Neural cell (in vitro differentiated cells): ENCODE data around the gene ZC3H7B. TPM values are rescaled to one million over a fixed set of nuclear protein-coding genes. Genes with fewer than 3 reads are reported as not detected.

Experiments used
- H2AFZ ChIP-seq: fragments of 200-600, 300-800 bp; sonication (generic), shearing (Covaris generic); 2 replicates; pipeline ENCODE4 v1.6.0; 2014; ENCODE audit warnings: low read depth, mild to moderate bottlenecking, antibody characterized with exemption, low read length, moderate library complexity
- H3F3A ChIP-seq: fragments of 200-600 bp; shearing (Covaris generic); 2 replicates; pipeline ENCODE4 v1.6.1; 2016; ENCODE audit warnings: mild to moderate bottlenecking, moderate library complexity, mixed read lengths, antibody characterized with exemption, low read length; ENCODE audit not compliant: insufficient read depth, poor library complexity, severe bottlenecking
- H3K27ac ChIP-seq: fragments of 200-600, 300-800 bp; sonication (generic), shearing (Covaris generic); 2 replicates; pipeline ENCODE4 v1.5.1; 2014; ENCODE audit warnings: mild to moderate bottlenecking, low read length, moderate library complexity
- H3K27me3 ChIP-seq: fragments of 300-800, 200-600 bp; sonication (generic), shearing (Covaris generic); 2 replicates; pipeline ENCODE4 v1.6.0; 2014; ENCODE audit warnings: mild to moderate bottlenecking, low read depth, low read length, moderate library complexity; ENCODE audit not compliant: insufficient read depth
- H3K36me3 ChIP-seq: fragments of 300-800, 200-600 bp; sonication (generic), shearing (Covaris generic); 2 replicates; pipeline ENCODE4 v1.5.1; 2014; ENCODE audit warnings: mild to moderate bottlenecking, antibody characterized with exemption, low read length, moderate library complexity; ENCODE audit not compliant: insufficient read depth
- H3K4me2 ChIP-seq: fragments of 300-800, 200-600 bp; sonication (generic), shearing (Covaris generic); 2 replicates; pipeline ENCODE4 v1.6.0; 2014; ENCODE audit warnings: mild to moderate bottlenecking, low read length
- H3K4me3 ChIP-seq: fragments of 300-800, 200-600 bp; sonication (generic), shearing (Covaris generic); 2 replicates; pipeline ENCODE4 v1.5.1; 2014; ENCODE audit warnings: mild to moderate bottlenecking, low read length, moderate library complexity
- H3K79me2 ChIP-seq: fragments of 200-600 bp; shearing (Covaris generic); replicated peaks from 2 replicates; pipeline ENCODE4 v1.6.0; 2014; ENCODE audit warnings: mild to moderate bottlenecking, low read length, moderate library complexity; ENCODE audit not compliant: insufficient read depth
- H3K9ac ChIP-seq: fragments of 300-800, 200-600 bp; sonication (generic), shearing (Covaris generic); 2 replicates; pipeline ENCODE4 v1.6.1; 2016; ENCODE audit warnings: mild to moderate bottlenecking, low read length, mixed read lengths
- H3K9me2 ChIP-seq: fragments of 200-600 bp; shearing (Covaris generic); 2 replicates; pipeline ENCODE4 v1.6.1; 2016; ENCODE audit warnings: mild to moderate bottlenecking, low read length, mixed read lengths; ENCODE audit not compliant: insufficient read depth
- H3K9me3 ChIP-seq: fragments of 200-600, 300-800 bp; sonication (generic), shearing (Covaris generic); 2 replicates; pipeline ENCODE4 v1.6.1; 2016; ENCODE audit warnings: mild to moderate bottlenecking, mixed run types, low read length, moderate library complexity, mixed read lengths
- H4K20me1 ChIP-seq: fragments of 200-600 bp; shearing (Covaris generic); 2 replicates; pipeline ENCODE4 v1.6.1; 2016; ENCODE audit warnings: mild to moderate bottlenecking, mixed run types; ENCODE audit not compliant: insufficient read depth
- EP300 ChIP-seq: fragments of 450-650 bp; conservative IDR thresholded peaks from 2 replicates; pipeline ENCODE4 v1.6.1; 2014; ENCODE audit warnings: antibody characterized with exemption, mild to moderate bottlenecking, moderate library complexity; ENCODE audit not compliant: poor library complexity, severe bottlenecking
- EZH2 ChIP-seq: fragments of 200-600, 300-800 bp; shearing (Covaris generic), sonication (generic); IDR thresholded peaks from 2 replicates; pipeline ENCODE4 v1.6.1; 2014; ENCODE audit warnings: antibody characterized with exemption, low read length, borderline replicate concordance, mild to moderate bottlenecking; ENCODE audit not compliant: insufficient read depth, poor library complexity, severe bottlenecking
- MXI1 ChIP-seq: fragments of 450-650 bp; conservative IDR thresholded peaks from 2 replicates; pipeline ENCODE4 v1.6.1; 2014; ENCODE audit warnings: antibody characterized with exemption, mild to moderate bottlenecking; ENCODE audit not compliant: poor library complexity, severe bottlenecking
- POLR2AphosphoS5 ChIP-seq: IDR thresholded peaks from 2 replicates; pipeline ENCODE4 v1.6.1; 2012
- RAD21 ChIP-seq: fragments of 450-650 bp; conservative IDR thresholded peaks from 2 replicates; pipeline ENCODE4 v1.6.1; 2014; ENCODE audit warnings: antibody characterized with exemption, mild to moderate bottlenecking, moderate library complexity
- SMC3 ChIP-seq: fragments of 450-650 bp; conservative IDR thresholded peaks from 2 replicates; pipeline ENCODE4 v1.6.1; 2014; ENCODE audit warnings: antibody characterized with exemption, mild to moderate bottlenecking, moderate library complexity; ENCODE audit not compliant: poor library complexity
- TAF1 ChIP-seq: IDR thresholded peaks from 2 replicates; pipeline ENCODE4 v1.6.1; 2012; ENCODE audit warnings: low read depth
- polyA plus RNA-seq: library from polyadenylated mRNA; depleted of rRNA; stranded (reverse); fragments of >200 nt; gene quantifications from 2 replicates; pipeline ENCODE4 v1.2.3, GENCODE V29; 2014
- TF ChIP-seq, protein P1 (sequence below): fragments of 450-650 bp; IDR thresholded peaks from 2 replicates; pipeline ENCODE4 v1.5.1; 2014; ENCODE audit warnings: antibody characterized with exemption, mild to moderate bottlenecking, moderate library complexity; ENCODE audit not compliant: poor library complexity, severe bottlenecking
- TF ChIP-seq, protein P2 (sequence below): IDR thresholded peaks from 2 replicates; pipeline ENCODE4 v1.6.1; 2012; ENCODE audit warnings: borderline replicate concordance

Gene ZC3H7B
- polyA plus RNA-seq, 1 donor from 2014 or later = 34.6 TPM

DNA sequence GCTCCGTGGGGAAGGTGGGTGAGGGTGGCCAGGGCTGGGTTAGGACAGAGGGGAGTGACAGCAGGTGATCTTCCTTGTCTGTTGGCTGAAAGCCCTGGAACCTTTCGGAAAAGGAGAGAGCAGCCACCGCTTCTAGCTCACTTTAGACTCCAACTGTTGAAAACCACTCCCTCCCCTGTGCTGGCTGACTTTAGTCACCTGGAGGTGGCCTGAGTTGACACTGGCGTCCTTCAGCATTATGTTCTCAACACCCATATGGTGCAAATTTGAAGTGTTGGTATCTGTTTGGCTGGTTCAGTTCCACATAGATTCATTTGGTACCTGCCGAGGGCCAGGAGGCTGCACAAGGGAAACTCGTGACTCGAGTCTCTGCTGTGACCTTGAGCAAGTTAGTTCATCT lies 28.8 kb downstream of the ZC3H7B start:
- H4K20me1 ChIP-seq = no peaks in the 10 kb centered on the region
- no peak overlapping the region for H3K4me2 ChIP-seq
- no peak overlapping the region for H2AFZ ChIP-seq
- no peaks in the 10 kb centered on the region for H3K79me2 ChIP-seq
- H3K27me3 ChIP-seq = no peaks in the 10 kb centered on the region
- no peak overlapping the region for H3K4me3 ChIP-seq
- no peaks in the 10 kb centered on the region for H3K9me3 ChIP-seq
- no peak overlapping the region for H3K27ac ChIP-seq
- no peaks in the 10 kb centered on the region for H3K9me2 ChIP-seq
- TF ChIP-seq, protein P1, sequence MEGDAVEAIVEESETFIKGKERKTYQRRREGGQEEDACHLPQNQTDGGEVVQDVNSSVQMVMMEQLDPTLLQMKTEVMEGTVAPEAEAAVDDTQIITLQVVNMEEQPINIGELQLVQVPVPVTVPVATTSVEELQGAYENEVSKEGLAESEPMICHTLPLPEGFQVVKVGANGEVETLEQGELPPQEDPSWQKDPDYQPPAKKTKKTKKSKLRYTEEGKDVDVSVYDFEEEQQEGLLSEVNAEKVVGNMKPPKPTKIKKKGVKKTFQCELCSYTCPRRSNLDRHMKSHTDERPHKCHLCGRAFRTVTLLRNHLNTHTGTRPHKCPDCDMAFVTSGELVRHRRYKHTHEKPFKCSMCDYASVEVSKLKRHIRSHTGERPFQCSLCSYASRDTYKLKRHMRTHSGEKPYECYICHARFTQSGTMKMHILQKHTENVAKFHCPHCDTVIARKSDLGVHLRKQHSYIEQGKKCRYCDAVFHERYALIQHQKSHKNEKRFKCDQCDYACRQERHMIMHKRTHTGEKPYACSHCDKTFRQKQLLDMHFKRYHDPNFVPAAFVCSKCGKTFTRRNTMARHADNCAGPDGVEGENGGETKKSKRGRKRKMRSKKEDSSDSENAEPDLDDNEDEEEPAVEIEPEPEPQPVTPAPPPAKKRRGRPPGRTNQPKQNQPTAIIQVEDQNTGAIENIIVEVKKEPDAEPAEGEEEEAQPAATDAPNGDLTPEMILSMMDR = no peak
- TF ChIP-seq, protein P2, sequence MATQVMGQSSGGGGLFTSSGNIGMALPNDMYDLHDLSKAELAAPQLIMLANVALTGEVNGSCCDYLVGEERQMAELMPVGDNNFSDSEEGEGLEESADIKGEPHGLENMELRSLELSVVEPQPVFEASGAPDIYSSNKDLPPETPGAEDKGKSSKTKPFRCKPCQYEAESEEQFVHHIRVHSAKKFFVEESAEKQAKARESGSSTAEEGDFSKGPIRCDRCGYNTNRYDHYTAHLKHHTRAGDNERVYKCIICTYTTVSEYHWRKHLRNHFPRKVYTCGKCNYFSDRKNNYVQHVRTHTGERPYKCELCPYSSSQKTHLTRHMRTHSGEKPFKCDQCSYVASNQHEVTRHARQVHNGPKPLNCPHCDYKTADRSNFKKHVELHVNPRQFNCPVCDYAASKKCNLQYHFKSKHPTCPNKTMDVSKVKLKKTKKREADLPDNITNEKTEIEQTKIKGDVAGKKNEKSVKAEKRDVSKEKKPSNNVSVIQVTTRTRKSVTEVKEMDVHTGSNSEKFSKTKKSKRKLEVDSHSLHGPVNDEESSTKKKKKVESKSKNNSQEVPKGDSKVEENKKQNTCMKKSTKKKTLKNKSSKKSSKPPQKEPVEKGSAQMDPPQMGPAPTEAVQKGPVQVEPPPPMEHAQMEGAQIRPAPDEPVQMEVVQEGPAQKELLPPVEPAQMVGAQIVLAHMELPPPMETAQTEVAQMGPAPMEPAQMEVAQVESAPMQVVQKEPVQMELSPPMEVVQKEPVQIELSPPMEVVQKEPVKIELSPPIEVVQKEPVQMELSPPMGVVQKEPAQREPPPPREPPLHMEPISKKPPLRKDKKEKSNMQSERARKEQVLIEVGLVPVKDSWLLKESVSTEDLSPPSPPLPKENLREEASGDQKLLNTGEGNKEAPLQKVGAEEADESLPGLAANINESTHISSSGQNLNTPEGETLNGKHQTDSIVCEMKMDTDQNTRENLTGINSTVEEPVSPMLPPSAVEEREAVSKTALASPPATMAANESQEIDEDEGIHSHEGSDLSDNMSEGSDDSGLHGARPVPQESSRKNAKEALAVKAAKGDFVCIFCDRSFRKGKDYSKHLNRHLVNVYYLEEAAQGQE = no peak
- no peak for TF ChIP-seq EZH2
- no peak for TF ChIP-seq RAD21
- TF ChIP-seq TAF1 = no peak
- TF ChIP-seq MXI1 = no peak
- no peak for TF ChIP-seq EP300
- TF ChIP-seq SMC3 = no peak
- TF ChIP-seq POLR2AphosphoS5 = no peak
- H3K9ac ChIP-seq = no peak overlapping the region
- H3F3A ChIP-seq = no peaks in the 10 kb centered on the region
- H3K36me3 ChIP-seq = peaks cover 7% of the 10 kb centered on the region

DNA sequence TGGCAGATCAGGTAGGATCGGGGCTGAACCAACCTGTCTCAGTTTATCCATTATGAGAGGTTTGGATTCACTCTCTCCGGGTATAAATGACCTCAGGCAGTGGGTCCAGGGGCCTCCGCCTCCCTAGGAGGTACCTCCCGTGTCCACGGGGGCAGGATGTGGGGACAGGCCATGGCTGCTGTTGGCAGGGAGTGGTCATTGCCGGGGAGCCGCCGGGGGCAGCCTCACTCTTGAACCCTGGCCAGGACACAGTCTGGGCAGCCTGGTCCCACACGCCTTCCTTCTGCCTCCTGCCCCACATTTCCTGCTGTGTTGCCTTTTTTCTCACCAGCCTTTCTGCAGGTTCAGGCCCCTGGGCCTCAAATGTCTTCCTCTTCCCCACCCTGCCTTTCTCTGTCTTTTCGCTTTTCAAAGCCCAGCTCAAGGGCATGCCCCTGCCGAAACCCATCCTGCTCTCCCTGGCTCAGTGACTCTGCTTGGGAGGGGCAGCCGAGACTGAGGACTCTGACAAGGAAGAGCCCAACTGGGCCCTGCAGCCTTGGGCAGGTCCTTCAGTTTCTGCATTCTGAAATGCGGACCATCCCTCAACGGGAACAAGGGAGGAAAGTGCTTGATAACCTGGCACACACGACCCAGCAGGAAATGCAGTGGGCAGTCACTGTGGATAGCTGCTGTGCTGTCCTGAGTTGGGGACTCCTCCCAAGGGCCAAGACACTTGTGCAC lies 31.1 kb downstream of the ZC3H7B start:
- no peak overlapping the region for H2AFZ ChIP-seq
- no peaks in the 10 kb centered on the region for H3F3A ChIP-seq
- no peaks in the 10 kb centered on the region for H3K27me3 ChIP-seq
- H3K4me2 ChIP-seq = no peak overlapping the region
- no peaks in the 10 kb centered on the region for H4K20me1 ChIP-seq
- H3K36me3 ChIP-seq = peaks cover 7% of the 10 kb centered on the region
- no peaks in the 10 kb centered on the region for H3K79me2 ChIP-seq
- H3K9me3 ChIP-seq = no peaks in the 10 kb centered on the region
- no peak overlapping the region for H3K4me3 ChIP-seq
- H3K9me2 ChIP-seq = no peaks in the 10 kb centered on the region
- H3K27ac ChIP-seq = no peak overlapping the region
- H3K9ac ChIP-seq = no peak overlapping the region
- TF ChIP-seq POLR2AphosphoS5 = no peak
- no peak for TF ChIP-seq RAD21
- TF ChIP-seq, protein P2 = no peak
